HCT116 (cell line): ENCODE data around the gene MYO7A.

Source experiments
- ATF3 ChIP-seq: IDR thresholded peaks from 2 replicates; pipeline ENCODE4 v1.6.1; 2012
- CEBPB ChIP-seq: IDR thresholded peaks from 2 replicates; pipeline ENCODE4 v1.6.1; 2012; ENCODE audit warnings: low read depth
- CTCF ChIP-seq, 3 experiments: fragments of 200-600 bp in 1 of 3; sonication (generic) in 1 of 3; IDR thresholded peaks in 2 of 3; conservative IDR thresholded peaks in 1 of 3; 2 replicates each; pipeline ENCODE4 v1.5.1; 2012 to 2017; ENCODE audit warnings: low read depth in 2 of 3, low read length in 2 of 3, antibody characterized with exemption in 1 of 3, borderline replicate concordance in 1 of 3, control low read depth in 1 of 3, mild to moderate bottlenecking in 1 of 3, mixed read lengths in 1 of 3, mixed run types in 1 of 3, moderate library complexity in 1 of 3; ENCODE audit not compliant: insufficient read depth in 1 of 3
- EZH2 ChIP-seq: fragments of 200-600 bp; sonication (generic); IDR thresholded peaks from 2 replicates; pipeline ENCODE4 v1.6.1; 2017; ENCODE audit warnings: antibody characterized with exemption, mixed run types
- EZH2phosphoT487 ChIP-seq: fragments of 200-600 bp; IDR thresholded peaks from 2 replicates; pipeline ENCODE4 v1.6.1; 2018; ENCODE audit warnings: antibody characterized with exemption, borderline replicate concordance
- POLR2A ChIP-seq: IDR thresholded peaks from 2 replicates; pipeline ENCODE4 v1.7.0; 2011; ENCODE audit warnings: borderline replicate concordance; ENCODE audit not compliant: insufficient read depth, insufficient read length; ENCODE audit errors: extremely low read depth
- POLR2AphosphoS5 ChIP-seq: IDR thresholded peaks from 2 replicates; pipeline ENCODE4 v1.6.1; 2011; ENCODE audit warnings: mild to moderate bottlenecking, low read depth, low read length, moderate library complexity
- SIN3A ChIP-seq: IDR thresholded peaks from 2 replicates; pipeline ENCODE4 v1.6.1; 2012; ENCODE audit warnings: low read depth
- SP1 ChIP-seq: IDR thresholded peaks from 2 replicates; pipeline ENCODE4 v1.6.1; 2012; ENCODE audit warnings: low read depth
- TCF7L2 ChIP-seq: IDR thresholded peaks from 2 replicates; pipeline ENCODE4 v1.7.0; 2011; ENCODE audit warnings: borderline replicate concordance, inconsistent platforms; ENCODE audit not compliant: insufficient read depth, insufficient read length; ENCODE audit errors: extremely low read depth
- YY1 ChIP-seq: IDR thresholded peaks from 2 replicates; pipeline ENCODE4 v1.6.1; 2011; ENCODE audit warnings: low read length, low read depth, moderate library complexity, mild to moderate bottlenecking; ENCODE audit not compliant: insufficient replicate concordance; ENCODE audit errors: extremely low read depth

GRCh38 chr11:77195071-77195755, 67.2 kb downstream of the MYO7A start:
- TF ChIP-seq ATF3 (no peak), SIN3A (no peak), CTCF (IDR thresholded peaks at IDR 0.05 in 2 of 3, conservative IDR thresholded peaks at IDR 0.05 in 1 of 3; ENCODE audit: borderline replicate concordance in 1 of 3, insufficient read depth in 1 of 3, low read depth in 2 of 3, low read length in 2 of 3) (no peak), EZH2phosphoT487 (no peak), POLR2AphosphoS5 (no peak), SP1 (no peak), EZH2 (no peak), POLR2A (no peak), CEBPB (no peak), YY1 (no peak), TCF7L2 (no peak)
